Liver (tissue), 9 donors: ENCODE measurements around the gene GCH1. TPM values are rescaled to one million over a fixed set of nuclear protein-coding genes. Genes with fewer than 3 reads are reported as not detected.

ENCODE experiments used
- DNase-seq: peaks from one replicate; pipeline ENCODE4 v3.0.0-alpha.2; 2017; ENCODE audit warnings: low spot score
- H3K27ac ChIP-seq, 2 donors: one replicate each; pipeline ENCODE4 v1.7.0; 2013; ENCODE audit warnings: inconsistent platforms in 2 of 2, low read length in 2 of 2, control low read depth in 1 of 2, low read depth in 1 of 2, mild to moderate bottlenecking in 1 of 2
- H3K27me3 ChIP-seq, 4 donors: one replicate each; pipeline versions ENCODE4 v1.6.1 to v1.7.0; 2013; ENCODE audit warnings: low read length in 3 of 4, inconsistent platforms in 1 of 4, mild to moderate bottlenecking in 1 of 4, moderate library complexity in 1 of 4; ENCODE audit not compliant: control insufficient read depth in 4 of 4, insufficient read depth in 4 of 4
- H3K36me3 ChIP-seq, 4 donors: one replicate each; pipeline versions ENCODE4 v1.6.1 to v1.7.0; 2013; ENCODE audit warnings: low read length in 3 of 4, mild to moderate bottlenecking in 3 of 4, low read depth in 1 of 4, moderate library complexity in 1 of 4; ENCODE audit not compliant: control insufficient read depth in 4 of 4, insufficient read depth in 3 of 4
- H3K4me1 ChIP-seq, 4 donors: one replicate each; pipeline versions ENCODE4 v1.6.1 to v1.7.0; 2013; ENCODE audit warnings: low read length in 3 of 4, mild to moderate bottlenecking in 3 of 4, moderate library complexity in 1 of 4; ENCODE audit not compliant: control insufficient read depth in 4 of 4, insufficient read depth in 4 of 4
- H3K4me3 ChIP-seq, 3 donors: one replicate each; pipeline versions ENCODE4 v1.6.1 to v1.7.0; 2013; ENCODE audit warnings: low read length in 3 of 3, control low read depth in 1 of 3, low read depth in 1 of 3, mild to moderate bottlenecking in 1 of 3
- H3K9ac ChIP-seq, 2 donors: one replicate each; pipeline ENCODE4 v1.7.0; 2013; ENCODE audit warnings: low read length in 2 of 2, mild to moderate bottlenecking in 2 of 2, moderate library complexity in 2 of 2, control low read depth in 1 of 2, low read depth in 1 of 2
- H3K9me3 ChIP-seq, 4 donors: one replicate each; pipeline versions ENCODE4 v1.6.1 to v1.7.0; 2013; ENCODE audit warnings: low read length in 3 of 4; ENCODE audit not compliant: control insufficient read depth in 4 of 4
- ATF3 ChIP-seq: IDR thresholded peaks from 2 replicates; pipeline ENCODE4 v1.6.1; 2016; ENCODE audit warnings: antibody characterized with exemption
- CTCF ChIP-seq: fragments of 150-350 bp; IDR thresholded peaks from 2 replicates; pipeline ENCODE4 v1.5.1; 2017; ENCODE audit warnings: improper control_type of control experiment, low read depth, low read length; ENCODE audit not compliant: missing input control
- EGR1 ChIP-seq, 2 donors: IDR thresholded peaks; 2 replicates each; pipeline ENCODE4 v1.6.1; 2016 to 2018; ENCODE audit warnings: antibody characterized with exemption in 2 of 2, low read depth in 2 of 2
- FOXA1 ChIP-seq: IDR thresholded peaks from 2 replicates; pipeline ENCODE4 v1.6.1; 2016; ENCODE audit warnings: antibody characterized with exemption
- FOXA2 ChIP-seq: IDR thresholded peaks from 2 replicates; pipeline ENCODE4 v1.6.1; 2016; ENCODE audit warnings: antibody characterized with exemption
- GABPA ChIP-seq, 2 donors: IDR thresholded peaks in 1 of 2; conservative IDR thresholded peaks in 1 of 2; 2 replicates each; pipeline ENCODE4 v1.6.1; 2016; ENCODE audit warnings: antibody characterized with exemption in 2 of 2, mild to moderate bottlenecking in 1 of 2, moderate library complexity in 1 of 2
- HNF4A ChIP-seq, 2 donors: conservative IDR thresholded peaks; 2 replicates each; pipeline ENCODE4 v1.6.1; 2016; ENCODE audit warnings: antibody characterized with exemption in 2 of 2, mild to moderate bottlenecking in 2 of 2
- HNF4G ChIP-seq: IDR thresholded peaks from 2 replicates; pipeline ENCODE4 v1.6.1; 2016; ENCODE audit warnings: antibody characterized with exemption
- MAX ChIP-seq: IDR thresholded peaks from 2 replicates; pipeline ENCODE4 v1.6.1; 2016; ENCODE audit warnings: antibody characterized with exemption
- NR2F2 ChIP-seq: IDR thresholded peaks from 2 replicates; pipeline ENCODE4 v1.6.1; 2016; ENCODE audit warnings: antibody characterized with exemption
- RAD21 ChIP-seq, 2 donors: IDR thresholded peaks; 2 replicates each; pipeline ENCODE4 v1.6.1; 2016; ENCODE audit warnings: antibody characterized with exemption in 2 of 2, mild to moderate bottlenecking in 2 of 2
- REST ChIP-seq: IDR thresholded peaks from 2 replicates; pipeline ENCODE4 v1.6.1; 2016; ENCODE audit warnings: antibody characterized with exemption, mild to moderate bottlenecking
- RXRA ChIP-seq, 2 donors: IDR thresholded peaks; 2 replicates each; pipeline ENCODE4 v1.6.1; 2017 to 2018; ENCODE audit warnings: antibody characterized with exemption in 2 of 2, mild to moderate bottlenecking in 1 of 2
- SP1 ChIP-seq: IDR thresholded peaks from 2 replicates; pipeline ENCODE4 v1.6.1; 2018; ENCODE audit warnings: antibody characterized with exemption, mild to moderate bottlenecking
- TAF1 ChIP-seq: conservative IDR thresholded peaks from 2 replicates; pipeline ENCODE4 v1.6.1; 2016; ENCODE audit warnings: antibody characterized with exemption, mild to moderate bottlenecking
- YY1 ChIP-seq: IDR thresholded peaks from 2 replicates; pipeline ENCODE4 v1.6.1; 2016; ENCODE audit warnings: antibody characterized with exemption, mild to moderate bottlenecking
- ZBTB33 ChIP-seq: IDR thresholded peaks from 2 replicates; pipeline ENCODE4 v1.6.1; 2016; ENCODE audit warnings: antibody characterized with exemption
- WGBS: extraction: QIAGEN DNeasy Blood & Tissue Kit; methylation state at CpG from one replicate; pipeline ENCODE4 v1.1.7; 2013; 5-methylcytosine and 5-hydroxymethylcytosine counted together
- polyA plus RNA-seq, 2 donors: library from polyadenylated mRNA; stranded (reverse) in 1 of 2; unstranded in 1 of 2; fragments of 200-250 nt in 1 of 2; fragments of >200 nt in 1 of 2; fragmentation: Nextera tagmentation in 1 of 2; extraction: Ambion mirVana in 1 of 2; gene quantifications; one replicate each; pipeline versions ENCODE4 v1.2.1 to v1.2.3, GENCODE V29; 2013 to 2015
- total RNA-seq, 2 donors: library from RNA; depleted of rRNA; stranded (reverse); fragments of >200 nt; gene quantifications; one replicate each; pipeline ENCODE4 v1.2.3, GENCODE V29; 2014
- donor health status: healthy.
- donor health status: healthy.
- donor health status: healthy.
- donor health status: healthy.
- donor health status: healthy.

GCH1 gene
- total and polyA plus RNA-seq, 4 donors = 19.7 to 60.0 (median 37.0) TPM

GRCh38 chr14:54829486-54830224 is 73.0 kb downstream of the GCH1 start:
- Histone ChIP-seq H3K4me1 (peaks cover 1 to 8% (median 4%) of the 10 kb centered on the region in 4 donors), H3K9me3 (no peaks in the 10 kb centered on the region), H3K36me3 (no peaks in the 10 kb centered on the region), H3K4me3 (no peak overlapping the region), H3K27me3 (no peaks in the 10 kb centered on the region), H3K27ac (no peak overlapping the region), H3K9ac (no peak overlapping the region)
- 86% methylated on average over 8 of the region's 8 CpGs for WGBS
- DNase-seq = no peak
- TF ChIP-seq SP1 (no peak), NR2F2 (no peak)

- no peaks in the 10 kb centered on the region for H3K27me3 ChIP-seq
- 96% methylated on average over 1 of the region's 1 CpG for WGBS
- H3K36me3 ChIP-seq = no peaks in the 10 kb centered on the region
- H3K4me1 ChIP-seq = no peaks in the 10 kb centered on the region
- no peak overlapping the region for H3K9ac ChIP-seq
- H3K27ac ChIP-seq = no peak overlapping the region
- no peak overlapping the region for H3K4me3 ChIP-seq
- H3K9me3 ChIP-seq = no peaks in the 10 kb centered on the region
- no peak for DNase-seq
- TF ChIP-seq YY1 (no peak), REST (no peak), RAD21 (IDR thresholded peaks at IDR 0.05) (no peak), FOXA1 (no peak), NR2F2 (no peak), MAX (no peak), FOXA2 (no peak), EGR1 (IDR thresholded peaks at IDR 0.05; ENCODE audit: low read depth in 2 of 2) (no peak), ZBTB33 (no peak), TAF1 (no peak), RXRA (IDR thresholded peaks at IDR 0.05) (no peak), CTCF (no peak), GABPA (IDR thresholded peaks at IDR 0.05 in 1 of 2, conservative IDR thresholded peaks at IDR 0.05 in 1 of 2) (no peak), HNF4G (no peak), HNF4A (conservative IDR thresholded peaks at IDR 0.05) (no peak), ATF3 (no peak)
Observed at GRCh38 chr14:54828037-54828436, 74.6 kb downstream of the GCH1 start.
